NCI-H1105 (cell line): Measurements from ENCODE around the gene FCRLB.
"Not testable (repeated sequence)": the region's sequence is repeated elsewhere in the genome, so short reads cannot be mapped to it uniquely, and the experiment has no call there.

ENCODE experiments used
- DNase-seq: peaks from one replicate; lab custom pipeline; 2025; lab: John Stamatoyannopoulos, UW

The FCRLB gene

GRCh38 chr1:161720956-161721737 lies at the start of gene FCRLB:
TSS of gene FCRLB (plus strand) at chr1:161721544. CDS start at chr1:161722673, 1,129 bp downstream.
- DNase-seq, result no peak

- not testable (repeated sequence) for DNase-seq
Observed at GRCh38 chr1:161673437-161673836, 47.9 kb upstream of the FCRLB start.

- DNase-seq, result not testable (repeated sequence)
Observed at GRCh38 chr1:161674447-161674846, 46.9 kb upstream of the FCRLB start.

GRCh38 chr1:161674908-161675307 lies 46.4 kb upstream of the FCRLB start:
- DNase-seq, result not testable (repeated sequence)

GRCh38 chr1:161676441-161676840 lies 44.9 kb upstream of the FCRLB start:
- DNase-seq, result no peak

- DNase-seq, result no peak
Observed at GRCh38 chr1:161676958-161677689, 44.2 kb upstream of the FCRLB start.

GRCh38 chr1:161678500-161678899 lies 42.8 kb upstream of the FCRLB start:
- DNase-seq, result no peak

- no peak for DNase-seq
Observed at GRCh38 chr1:161681879-161682278, 39.5 kb upstream of the FCRLB start.

- DNase-seq, result no peak
Observed at GRCh38 chr1:161688946-161689345, 32.4 kb upstream of the FCRLB start.

GRCh38 chr1:161691846-161692245 lies 29.5 kb upstream of the FCRLB start:
- DNase-seq, result no peak

- DNase-seq, result not testable (repeated sequence)
Observed at GRCh38 chr1:161693020-161693712, 28.2 kb upstream of the FCRLB start.

- not testable (repeated sequence) for DNase-seq
Observed at GRCh38 chr1:161698302-161698701, 23.0 kb upstream of the FCRLB start.

- no peak for DNase-seq
Observed at GRCh38 chr1:161702250-161702649, 19.1 kb upstream of the FCRLB start.

- DNase-seq, result no peak
Observed at GRCh38 chr1:161705537-161705936, 15.8 kb upstream of the FCRLB start.

GRCh38 chr1:161706113-161706481 lies 15.2 kb upstream of the FCRLB start:
- no peak for DNase-seq

- DNase-seq, result no peak
Observed at GRCh38 chr1:161706482-161707347, 14.6 kb upstream of the FCRLB start, which contains the start of gene FCRLA. TSS of gene FCRLA (plus strand) at chr1:161707229. CDS start at chr1:161707265, 36 bp downstream.

- DNase-seq, result no peak
Observed at GRCh38 chr1:161707503-161707902, 13.8 kb upstream of the FCRLB start.

GRCh38 chr1:161709373-161709772 lies 12.0 kb upstream of the FCRLB start:
- DNase-seq, result no peak

- DNase-seq, result no peak
Observed at GRCh38 chr1:161710560-161710959, 10.8 kb upstream of the FCRLB start.

- no peak for DNase-seq
Observed at GRCh38 chr1:161718559-161719324, 2.6 kb upstream of the FCRLB start.

GRCh38 chr1:161719325-161719611 lies 2.1 kb upstream of the FCRLB start:
- no peak for DNase-seq
